ENCODE measurements around the gene WWP2.
A peak's percentile ranks its signal among the peaks of the same experiment; 100 is the strongest.
"Not testable (repeated sequence)": the region's sequence is repeated elsewhere in the genome, so short reads cannot be mapped to it uniquely, and the experiment has no call there.

Gene WWP2

DNA sequence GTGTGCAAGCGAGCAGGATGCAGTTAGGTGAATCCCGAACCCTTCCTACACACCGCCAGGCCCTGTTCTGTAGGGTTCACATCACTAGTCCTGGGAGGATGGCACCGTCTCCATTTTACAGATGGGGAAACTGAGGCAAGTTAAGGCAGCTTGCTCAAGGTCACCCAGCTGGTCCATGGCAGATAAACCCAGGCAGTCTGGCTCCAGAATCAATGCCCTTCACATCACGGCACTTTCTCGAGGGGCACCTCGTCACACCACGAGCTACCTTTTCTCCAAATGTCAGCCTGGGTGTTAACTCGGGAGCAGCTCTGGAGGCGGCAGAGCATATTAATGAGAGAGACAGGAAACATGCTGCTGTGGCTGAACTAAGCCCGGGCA is 16.9 kb upstream of the WWP2 start:
- DNase-seq (ENCODE audit: low read depth in 1 of 2, low spot score in 1 of 2): no peak

DNA sequence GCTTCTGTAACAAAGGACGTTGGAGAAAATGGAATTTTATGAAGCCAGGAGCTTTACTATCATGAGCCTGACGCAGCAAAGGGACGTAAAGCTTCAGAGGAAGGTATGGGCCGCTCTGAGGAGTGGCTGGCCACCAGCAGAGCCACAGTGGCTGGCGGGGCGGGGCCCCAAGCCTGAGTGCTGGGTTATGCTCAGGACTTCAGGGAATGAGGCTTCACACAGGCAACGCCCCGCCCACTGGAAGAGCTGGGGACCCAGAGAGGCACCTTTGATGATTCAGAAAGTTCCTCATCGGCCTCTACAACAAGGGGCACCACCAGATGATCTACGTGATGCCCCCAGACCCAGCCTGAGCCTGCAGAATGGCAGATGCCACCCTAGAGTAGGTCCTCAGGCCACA is 16.2 kb upstream of the WWP2 start:
- DNase-seq (ENCODE audit: low read depth in 1 of 2, low spot score in 1 of 2): no peak

- no peak for DNase-seq (ENCODE audit: low read depth in 1 of 2, low spot score in 1 of 2)
These were observed 15.0 kb upstream of the WWP2 start for GRCh38 chr16:69747115-69747514.

GRCh38 chr16:69748694-69749345 is 13.3 kb upstream of the WWP2 start:
- no peak for DNase-seq (ENCODE audit: low read depth in 1 of 2, low spot score in 1 of 2)

GRCh38 chr16:69754143-69754468 is 8.0 kb upstream of the WWP2 start:
- no peak for DNase-seq (ENCODE audit: low read depth in 1 of 2, low spot score in 1 of 2)

DNA sequence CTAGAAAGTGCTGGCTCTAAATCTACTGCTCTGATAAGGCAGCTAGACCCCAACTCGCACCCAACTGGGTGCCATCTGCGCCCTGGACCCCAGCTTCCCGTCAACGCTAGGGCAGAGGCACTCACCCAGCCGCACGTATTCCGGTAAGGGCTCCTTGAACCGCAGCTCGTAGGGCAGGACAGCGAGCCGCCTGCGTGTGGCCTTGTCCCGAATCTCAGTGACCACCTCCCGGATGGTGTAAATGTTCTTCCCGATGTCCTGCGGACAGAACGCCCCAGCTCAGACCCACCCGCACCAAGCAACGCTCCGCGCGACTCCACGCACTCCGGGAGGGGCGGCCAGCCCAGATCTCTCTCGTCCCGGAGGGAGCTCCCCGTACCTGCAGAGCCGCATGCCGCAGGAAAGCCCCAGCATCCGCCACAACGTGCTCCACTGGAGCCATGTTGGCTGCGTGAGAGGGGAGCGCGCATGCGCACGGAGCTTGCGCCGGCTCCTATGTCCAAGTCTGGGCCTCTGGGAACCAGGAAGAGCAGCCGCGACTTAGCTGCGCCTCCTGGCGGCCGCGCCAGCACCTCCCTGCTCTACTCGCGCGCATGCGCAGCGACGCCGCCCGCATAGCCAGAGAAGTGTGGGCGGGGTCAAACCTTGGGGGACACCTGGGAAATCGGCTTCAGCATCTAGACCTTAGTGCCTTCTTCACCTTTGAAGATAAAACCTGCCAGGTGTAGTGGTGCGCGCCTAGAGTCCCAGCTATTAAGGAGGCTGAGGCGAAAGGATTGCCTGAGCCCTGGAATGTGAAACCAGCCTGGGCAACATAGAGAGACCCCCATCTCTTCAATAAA is 7.4 kb upstream of the WWP2 start, which contains the start of gene NOB1:
TSS of gene NOB1 (minus strand) at position 458 of the 842 bp plus-strand sequence. CDS start at position 442, 16 bp downstream.
- DNase-seq (ENCODE audit: low read depth in 1 of 2, low spot score in 1 of 2): peak; percentile 94 to 95

GRCh38 chr16:69756705-69757104 is 5.4 kb upstream of the WWP2 start:
- DNase-seq (ENCODE audit: low read depth in 1 of 2, low spot score in 1 of 2): no peak

DNA sequence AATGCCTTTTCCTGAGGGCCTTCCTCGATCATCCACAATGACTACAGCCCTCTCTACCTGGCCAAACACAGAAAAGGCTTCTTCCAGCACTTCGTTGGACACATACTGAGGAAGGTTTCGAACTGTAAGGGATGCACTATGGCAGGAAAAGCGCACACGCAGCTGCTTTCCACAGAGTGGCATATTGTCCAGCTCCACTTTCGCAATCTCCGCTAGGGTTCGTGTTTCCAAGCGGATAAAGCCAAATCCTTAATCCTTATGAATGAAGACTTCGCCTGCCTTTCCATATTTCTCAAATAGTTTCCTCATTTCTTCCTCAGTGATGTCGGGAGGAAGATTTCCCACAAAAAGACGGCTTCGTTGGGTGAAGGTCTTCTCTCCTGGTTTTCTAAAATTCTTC is 4.8 kb upstream of the WWP2 start:
- DNase-seq (ENCODE audit: low read depth in 1 of 2, low spot score in 1 of 2): not testable (repeated sequence)

- no peak for DNase-seq (ENCODE audit: low read depth in 1 of 2, low spot score in 1 of 2)
These were observed 874 bp downstream of the WWP2 start for GRCh38 chr16:69762814-69763598.

- DNase-seq (ENCODE audit: low read depth in 1 of 2, low spot score in 1 of 2): no peak
These were observed 1.4 kb downstream of the WWP2 start for GRCh38 chr16:69763599-69763942.

DNA sequence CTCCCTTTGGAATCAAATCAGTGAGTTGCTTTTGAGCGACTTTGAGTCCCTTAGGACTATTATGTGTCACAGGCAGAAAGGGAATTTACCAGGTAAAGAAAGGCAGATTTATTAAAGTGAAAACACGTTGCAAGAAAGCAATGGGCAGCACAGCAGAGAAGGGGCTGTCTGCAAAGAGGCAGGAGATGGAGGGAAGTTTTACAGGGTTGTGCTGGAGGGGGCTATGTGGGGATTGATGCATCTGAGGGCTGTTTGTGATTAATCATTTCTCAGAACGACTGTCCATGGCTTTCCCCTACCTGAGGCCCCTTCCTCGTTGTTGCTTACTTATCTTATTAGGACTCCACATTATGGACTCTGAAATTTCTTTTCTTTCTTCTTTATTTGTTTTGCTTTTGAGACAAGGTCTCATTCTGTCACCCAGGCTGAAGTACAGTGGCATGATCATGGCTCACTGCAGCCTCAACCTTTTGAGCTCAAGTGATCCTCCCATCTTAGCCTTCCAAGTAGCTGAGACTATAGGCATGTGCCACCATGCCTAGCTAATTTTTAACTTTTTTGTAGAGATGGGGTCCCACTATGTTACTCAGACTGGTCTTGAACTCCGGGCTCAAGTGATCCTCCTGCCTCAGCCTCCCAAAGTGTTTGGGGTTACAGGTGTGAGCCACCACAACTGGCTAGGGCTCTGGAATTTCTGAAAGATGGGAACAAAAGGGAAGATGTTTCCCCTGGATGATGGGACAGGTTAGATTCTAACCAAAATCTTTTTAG is 5.5 kb downstream of the WWP2 start:
- DNase-seq (ENCODE audit: low read depth in 1 of 2, low spot score in 1 of 2): no peak

DNA sequence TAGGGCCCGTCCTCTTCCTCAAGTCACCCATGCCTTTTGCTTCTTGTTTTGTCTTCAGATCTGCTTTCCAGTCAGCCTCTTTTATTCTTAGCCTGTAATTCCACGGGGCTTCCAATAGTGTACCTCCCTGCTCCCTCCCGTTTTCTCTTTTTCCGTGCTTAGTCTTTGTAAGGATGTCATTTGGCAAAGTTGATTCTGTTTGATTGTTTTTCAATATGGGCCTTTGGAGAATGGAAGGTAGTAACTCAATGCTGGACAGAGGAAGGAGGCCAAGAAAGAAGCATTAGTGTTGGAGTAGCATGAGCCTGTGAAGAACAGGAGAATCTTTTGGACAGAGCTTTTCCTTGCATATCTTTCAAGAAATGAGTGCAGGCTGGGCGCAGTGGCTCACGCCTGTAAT is 6.5 kb downstream of the WWP2 start:
- no peak for DNase-seq (ENCODE audit: low read depth in 1 of 2, low spot score in 1 of 2)

GRCh38 chr16:69769404-69769803 is 7.3 kb downstream of the WWP2 start:
- DNase-seq (ENCODE audit: low read depth in 1 of 2, low spot score in 1 of 2): no peak

- DNase-seq (ENCODE audit: low read depth in 1 of 2, low spot score in 1 of 2): no peak
These were observed 9.5 kb downstream of the WWP2 start for GRCh38 chr16:69771651-69771967.

- no peak for DNase-seq (ENCODE audit: low read depth in 1 of 2, low spot score in 1 of 2)
These were observed 11.3 kb downstream of the WWP2 start for GRCh38 chr16:69773260-69773947.

DNA sequence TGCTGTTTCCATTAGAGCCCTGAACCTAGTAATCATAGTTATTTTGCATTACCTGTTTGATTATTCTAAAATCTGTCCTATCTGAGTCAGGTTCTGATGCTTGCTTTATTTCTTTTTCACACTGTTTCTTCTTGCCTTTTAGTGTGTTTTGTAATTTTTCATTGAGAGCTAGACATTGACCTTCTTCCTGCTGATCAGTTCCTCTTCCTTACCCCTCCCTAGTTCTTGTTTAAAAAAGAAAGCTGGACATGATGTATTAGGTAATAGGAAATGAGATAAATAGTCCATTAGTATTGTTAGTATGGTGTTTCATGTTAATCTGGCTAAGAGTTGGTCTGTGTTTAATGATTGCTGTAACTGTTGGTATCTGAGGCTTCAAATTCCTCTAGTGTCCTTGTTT is 13.4 kb downstream of the WWP2 start:
- DNase-seq (ENCODE audit: low read depth in 1 of 2, low spot score in 1 of 2): no peak

DNA sequence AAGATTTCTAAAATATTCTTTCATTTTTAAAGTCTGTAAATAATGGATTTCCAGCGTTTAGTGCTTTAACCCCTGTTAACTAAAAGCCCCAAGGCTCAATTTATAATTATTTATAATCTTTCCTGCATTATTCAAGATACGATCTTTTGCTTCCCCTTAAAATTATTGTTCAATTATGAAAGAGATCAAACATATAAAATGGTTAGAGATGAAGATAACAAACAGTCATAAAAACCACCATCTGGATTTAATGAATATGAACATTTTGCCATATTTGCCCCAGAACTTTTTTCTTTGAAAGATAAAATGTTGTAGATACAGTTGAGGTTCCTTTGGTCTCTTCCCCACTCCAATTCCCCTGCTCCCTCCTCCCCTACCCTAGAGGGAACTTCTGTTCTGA is 17.6 kb downstream of the WWP2 start:
- DNase-seq (ENCODE audit: low read depth in 1 of 2, low spot score in 1 of 2): no peak

GRCh38 chr16:69781118-69781517 is 19.0 kb downstream of the WWP2 start:
- DNase-seq (ENCODE audit: low read depth in 1 of 2, low spot score in 1 of 2): no peak

DNA sequence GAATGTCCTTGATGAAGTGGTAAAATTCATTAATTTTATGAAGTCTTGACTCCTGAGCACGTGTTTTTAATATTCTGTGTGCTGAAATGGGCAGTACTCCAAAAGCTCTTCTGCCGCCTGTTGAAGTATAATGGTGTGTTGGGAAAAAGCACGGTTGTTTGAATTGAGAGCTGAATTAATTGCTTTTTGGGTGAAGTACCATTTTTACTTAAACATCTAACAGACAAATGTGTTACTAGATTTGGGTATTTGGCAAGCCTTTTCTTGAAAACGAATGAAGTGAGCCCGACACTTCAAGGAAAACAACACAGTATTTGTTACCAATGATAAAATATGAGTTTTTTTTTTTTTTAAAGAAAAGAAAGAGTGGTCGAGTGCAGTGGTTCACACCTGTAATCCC is 22.5 kb downstream of the WWP2 start:
- no peak for DNase-seq (ENCODE audit: low read depth in 1 of 2, low spot score in 1 of 2)

DNA sequence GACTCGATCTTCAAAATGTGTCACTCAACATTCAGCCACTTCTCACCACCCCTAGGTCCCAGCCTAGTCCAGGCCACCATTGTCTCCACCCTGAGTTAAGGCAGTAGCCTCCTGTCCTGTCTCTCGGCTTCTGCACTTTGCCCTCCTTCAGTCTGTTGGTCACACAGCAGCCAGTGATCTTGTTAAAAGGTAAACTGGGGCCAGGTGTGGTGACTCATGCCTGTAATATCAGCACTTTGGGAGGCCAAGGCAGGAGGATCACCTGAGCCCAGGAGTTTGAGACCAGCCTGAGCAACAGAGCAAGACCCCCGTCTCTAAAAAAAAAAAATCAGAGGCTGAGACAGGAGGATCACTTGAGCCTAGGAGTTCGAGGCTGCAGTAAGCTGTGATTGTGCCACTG is 25.8 kb downstream of the WWP2 start:
- DNase-seq (ENCODE audit: low read depth in 1 of 2, low spot score in 1 of 2): no peak

DNA sequence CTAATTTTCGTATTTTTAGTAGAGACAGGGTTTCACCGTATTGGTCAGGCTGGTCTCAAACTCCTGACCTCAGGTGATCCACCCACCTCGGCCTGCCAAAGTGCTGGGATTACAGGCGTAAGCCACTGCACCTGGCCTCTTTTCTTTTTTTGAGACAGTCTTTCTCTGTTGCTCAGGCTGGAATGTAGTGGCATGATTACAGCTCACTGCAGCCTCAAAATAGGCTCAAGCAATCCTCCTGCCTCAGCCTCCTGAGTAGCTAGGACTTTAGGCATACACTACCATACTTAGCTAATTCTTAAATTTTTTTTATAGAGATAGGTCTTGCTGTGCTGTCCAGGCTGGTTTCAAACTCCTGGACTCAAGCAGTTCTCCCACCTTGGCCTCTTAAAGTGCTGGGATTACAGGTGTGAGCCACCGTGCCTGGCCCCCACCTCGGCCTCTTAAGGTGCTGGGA is 29.3 kb downstream of the WWP2 start:
- not testable (repeated sequence) for DNase-seq (ENCODE audit: low read depth in 1 of 2, low spot score in 1 of 2)
